Stimulated activated CD4-positive, alpha-beta T cell treated with anti-CD3 and anti-CD28 coated beads, TNF-alpha, amount 100 ng/mL, for 4 hours (primary cell): ENCODE data around the gene TMEM233.

Source experiments
- DNase-seq, 3 experiments: peaks; one replicate each; pipeline ENCODE4 v3.0.0-alpha.2; 2020; ENCODE audit warnings: low read depth in 3 of 3

TMEM233 gene

GRCh38 chr12:119593578-119594398 is at the start of gene TMEM233:
TSS of gene TMEM233 (plus strand) at chr12:119593774. CDS start at chr12:119593849, 75 bp downstream.
- no peak for DNase-seq

DNA sequence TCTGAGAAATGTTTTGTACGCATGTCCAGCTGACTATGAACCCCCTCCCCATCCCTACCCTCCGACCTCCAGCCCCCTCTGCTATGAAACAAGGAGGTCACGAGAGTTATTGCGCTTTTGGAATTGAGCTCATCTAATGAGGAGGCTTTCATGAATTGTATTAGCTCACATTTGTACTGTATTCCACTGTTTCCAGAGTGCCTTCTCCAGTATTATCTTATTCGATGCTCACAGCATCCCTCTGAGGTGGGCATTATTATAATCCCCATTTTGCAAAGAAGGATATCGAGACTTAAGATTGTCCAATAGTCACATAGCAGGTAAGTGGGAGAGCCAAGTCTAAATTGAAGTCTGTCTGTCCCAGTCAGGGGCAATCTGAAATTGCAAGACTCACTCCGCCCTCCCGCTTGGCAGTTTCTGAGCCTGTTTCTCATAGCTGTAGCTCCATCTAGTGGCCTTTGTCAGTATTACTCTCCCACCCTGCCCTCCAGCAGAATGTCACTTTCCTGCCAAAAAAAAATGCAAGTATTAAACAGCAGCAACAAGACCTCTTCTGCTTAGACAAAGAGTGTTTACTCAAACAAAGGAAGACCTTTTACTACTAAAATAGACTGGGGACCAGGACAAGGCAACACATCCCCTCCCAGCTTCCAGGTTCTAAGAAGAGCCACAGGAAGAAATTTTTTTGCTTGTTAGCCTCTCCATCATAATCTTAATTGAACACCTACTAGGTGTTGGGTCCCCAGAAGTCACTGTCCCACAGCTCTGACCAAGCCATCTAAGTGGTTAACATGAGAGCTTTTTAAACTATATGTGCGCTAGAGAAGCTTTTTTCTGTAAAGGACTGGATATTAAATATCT is 48.6 kb upstream of the TMEM233 start:
- peak; percentile 1 to 17 (median 7) for DNase-seq

- DNase-seq: no peak
Observed at GRCh38 chr12:119546340-119546739, 47.2 kb upstream of the TMEM233 start.

DNA sequence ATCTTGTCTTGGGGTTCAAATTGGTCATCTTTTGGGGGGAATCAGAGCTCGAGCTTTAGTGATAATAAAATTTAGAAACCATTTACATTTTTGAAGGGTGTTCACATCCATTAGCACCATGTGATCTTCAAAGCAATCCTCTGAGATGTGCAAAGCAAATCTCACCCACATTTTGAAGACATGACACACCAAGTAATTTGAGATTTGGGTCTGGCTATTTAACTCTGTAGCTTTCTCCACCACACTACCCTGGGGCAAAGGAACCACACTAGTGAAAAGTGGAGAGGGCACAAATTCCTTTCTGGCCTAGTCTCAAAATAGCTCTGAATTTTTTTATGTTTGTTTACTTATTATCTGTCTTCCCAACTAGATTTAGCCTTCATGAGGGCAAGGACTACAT is 46.6 kb upstream of the TMEM233 start:
- no peak for DNase-seq

DNA sequence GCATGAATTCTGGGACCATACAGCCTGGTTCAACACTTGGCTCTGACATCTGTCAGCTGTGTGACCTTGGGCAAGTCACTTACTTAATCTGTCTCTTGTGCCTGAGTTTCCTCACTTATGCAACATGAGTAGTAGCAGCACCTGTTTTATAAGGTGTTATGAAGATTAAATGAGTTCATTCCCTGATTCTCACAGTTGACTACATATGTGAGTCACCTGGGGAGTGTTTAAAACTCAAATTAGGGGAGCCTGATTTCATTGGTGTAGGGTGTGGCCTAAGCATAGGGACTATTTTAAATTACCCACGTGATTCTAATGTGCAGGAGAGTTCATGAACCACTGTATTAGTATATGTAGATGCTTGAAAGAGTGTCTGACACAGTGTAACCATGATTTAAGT is 36.7 kb upstream of the TMEM233 start:
- DNase-seq: no peak

DNA sequence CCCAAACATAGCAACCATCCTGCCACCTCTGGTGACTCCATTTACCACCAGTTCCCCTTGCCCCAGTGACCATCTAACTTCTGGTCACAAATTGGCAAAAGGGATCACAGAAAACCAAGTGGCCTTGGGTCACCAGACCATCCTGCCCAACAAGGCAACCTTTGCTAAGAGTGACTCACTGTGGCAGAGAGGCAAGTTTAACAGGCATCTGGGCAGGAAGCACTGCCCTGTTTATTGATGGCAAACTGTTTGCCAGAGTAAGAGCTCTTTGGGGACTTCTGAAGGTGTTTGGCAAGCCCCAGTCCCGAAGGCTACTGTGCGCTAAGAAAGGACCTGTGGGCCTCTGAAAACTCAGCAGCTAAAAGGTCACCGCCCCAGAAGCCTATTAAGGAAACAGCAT is 28.2 kb upstream of the TMEM233 start:
- no peak for DNase-seq

DNA sequence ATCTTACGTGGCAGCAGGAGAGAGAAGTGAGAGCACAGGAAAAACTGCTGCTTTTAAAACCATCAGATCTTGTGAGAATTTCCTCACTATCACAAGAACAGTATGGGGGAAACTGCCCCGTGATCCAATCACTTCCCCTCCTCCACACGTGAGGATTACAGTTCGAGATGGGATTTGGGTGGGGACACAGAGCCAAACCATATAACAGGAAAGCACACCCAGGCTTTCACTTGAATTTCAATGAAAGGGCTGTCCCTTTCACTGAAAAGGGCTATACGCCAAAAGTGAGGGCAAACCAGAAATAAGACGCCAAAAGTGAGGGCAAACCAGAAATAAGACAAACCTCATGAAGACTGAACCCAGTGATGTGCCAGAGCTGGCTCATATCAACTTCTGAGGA is 22.8 kb upstream of the TMEM233 start:
- no peak for DNase-seq

DNA sequence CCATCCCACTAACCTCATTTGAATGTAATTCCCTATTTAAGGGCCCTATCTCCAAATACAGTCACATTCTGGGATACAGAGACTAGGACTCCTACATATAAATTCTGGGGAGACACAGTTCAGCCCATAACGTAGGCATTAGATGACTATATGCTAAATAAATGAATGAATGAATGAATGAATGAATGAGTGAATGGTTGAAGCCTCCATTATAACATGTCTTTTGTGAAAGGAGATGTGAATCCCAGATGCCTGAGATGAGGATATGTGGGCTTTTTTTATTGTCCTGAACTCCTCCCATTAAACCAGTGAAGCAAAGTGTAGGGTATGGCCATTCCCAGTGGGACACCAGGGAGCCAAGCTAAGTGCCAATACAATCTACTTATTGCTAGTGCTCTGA is 20.5 kb upstream of the TMEM233 start:
- no peak for DNase-seq

DNA sequence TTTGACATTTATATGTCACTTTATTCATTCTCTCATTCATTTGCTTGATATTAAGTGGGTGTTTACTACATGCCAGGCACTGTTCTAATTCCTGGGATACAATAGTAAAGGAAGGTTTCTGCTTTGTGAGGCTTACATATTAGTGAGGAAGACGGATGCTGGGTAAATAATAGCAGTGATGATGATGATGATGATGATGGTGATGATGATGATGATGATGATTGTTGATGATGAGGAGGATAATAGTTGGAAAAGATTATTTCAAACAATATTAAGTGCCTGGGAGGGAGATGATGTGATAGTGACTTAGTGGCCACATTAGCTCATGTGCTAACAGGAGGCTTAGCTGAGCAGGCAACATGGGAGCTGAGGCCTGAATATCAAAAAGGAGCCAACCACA is 19.3 kb upstream of the TMEM233 start:
- DNase-seq: no peak

- no peak for DNase-seq
Observed at GRCh38 chr12:119576118-119576810, 17.3 kb upstream of the TMEM233 start.

DNA sequence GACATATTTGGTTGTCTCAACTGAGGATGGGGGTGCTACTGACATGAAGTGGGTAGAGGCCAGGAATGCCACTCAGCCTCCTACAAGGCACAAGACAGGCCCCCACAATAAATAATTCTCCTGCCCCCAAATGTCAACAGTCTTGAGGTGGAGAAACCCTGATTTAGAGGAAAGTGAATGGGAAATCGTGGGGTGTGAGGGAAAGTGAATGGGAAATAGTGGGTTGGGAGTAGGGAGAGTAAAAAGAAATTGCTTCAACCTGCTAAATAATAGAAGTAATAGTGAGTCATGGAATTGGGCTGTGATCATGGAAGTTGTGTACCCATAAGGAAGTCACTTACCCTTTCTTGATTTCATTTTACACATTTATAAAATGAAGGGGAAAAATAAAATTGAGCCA is 16.7 kb upstream of the TMEM233 start:
- DNase-seq: no peak

GRCh38 chr12:119578112-119578511 is 15.5 kb upstream of the TMEM233 start:
- DNase-seq: no peak

- DNase-seq: no peak
Observed at GRCh38 chr12:119589097-119589496, 4.5 kb upstream of the TMEM233 start.

- DNase-seq: no peak
Observed at GRCh38 chr12:119589634-119590033, 3.9 kb upstream of the TMEM233 start.

DNA sequence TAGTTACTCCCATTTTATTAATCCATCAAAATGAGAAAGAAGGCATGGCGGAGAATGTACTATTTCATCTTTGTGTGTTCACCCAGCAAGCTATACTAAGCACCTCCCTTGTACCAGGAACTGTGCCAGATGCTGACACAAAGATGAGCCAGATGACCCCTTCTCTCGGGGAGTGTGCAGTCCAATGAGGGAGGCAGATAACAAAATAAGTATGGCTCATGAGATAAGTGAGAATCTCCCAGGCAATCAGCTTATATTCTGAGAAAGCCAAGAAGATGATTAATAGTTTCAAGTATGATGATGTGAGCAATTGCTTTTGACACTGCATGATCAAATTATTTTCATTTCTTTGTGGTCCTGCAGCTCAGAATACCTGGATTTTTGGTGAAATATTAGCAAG is 1.3 kb upstream of the TMEM233 start:
- no peak for DNase-seq

DNA sequence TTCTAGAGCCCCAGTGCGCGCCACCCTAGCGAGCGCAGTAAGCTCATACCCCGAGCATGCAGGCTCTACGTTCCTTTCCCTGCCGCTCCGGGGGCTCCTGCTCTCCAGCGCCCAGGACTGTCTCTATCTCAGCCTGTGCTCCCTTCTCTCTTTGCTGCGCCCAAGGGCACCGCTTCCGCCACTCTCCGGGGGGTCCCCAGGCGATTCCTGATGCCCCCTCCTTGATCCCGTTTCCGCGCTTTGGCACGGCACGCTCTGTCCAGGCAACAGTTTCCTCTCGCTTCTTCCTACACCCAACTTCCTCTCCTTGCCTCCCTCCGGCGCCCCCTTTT is 791 bp downstream of the TMEM233 start:
- DNase-seq: no peak

DNA sequence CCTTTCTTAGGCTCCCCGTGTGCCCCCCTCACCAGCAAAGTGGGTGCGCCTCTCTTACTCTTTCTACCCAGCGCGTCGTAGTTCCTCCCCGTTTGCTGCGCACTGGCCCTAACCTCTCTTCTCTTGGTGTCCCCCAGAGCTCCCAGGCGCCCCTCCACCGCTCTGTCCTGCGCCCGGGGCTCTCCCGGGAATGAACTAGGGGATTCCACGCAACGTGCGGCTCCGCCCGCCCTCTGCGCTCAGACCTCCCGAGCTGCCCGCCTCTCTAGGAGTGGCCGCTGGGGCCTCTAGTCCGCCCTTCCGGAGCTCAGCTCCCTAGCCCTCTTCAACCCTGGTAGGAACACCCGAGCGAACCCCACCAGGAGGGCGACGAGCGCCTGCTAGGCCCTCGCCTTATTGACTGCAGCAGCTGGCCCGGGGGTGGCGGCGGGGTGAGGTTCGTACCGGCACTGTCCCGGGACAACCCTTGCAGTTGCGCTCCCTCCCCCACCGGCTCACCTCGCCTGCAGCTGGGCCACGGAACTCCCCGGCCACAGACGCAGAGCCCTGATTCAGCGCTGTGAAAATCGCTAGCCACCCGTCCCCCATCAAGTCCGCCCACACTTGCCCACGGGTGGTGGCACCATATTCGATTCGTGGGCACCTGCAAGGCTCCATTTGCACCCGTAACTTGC is 1.3 kb downstream of the TMEM233 start:
- DNase-seq: no peak

DNA sequence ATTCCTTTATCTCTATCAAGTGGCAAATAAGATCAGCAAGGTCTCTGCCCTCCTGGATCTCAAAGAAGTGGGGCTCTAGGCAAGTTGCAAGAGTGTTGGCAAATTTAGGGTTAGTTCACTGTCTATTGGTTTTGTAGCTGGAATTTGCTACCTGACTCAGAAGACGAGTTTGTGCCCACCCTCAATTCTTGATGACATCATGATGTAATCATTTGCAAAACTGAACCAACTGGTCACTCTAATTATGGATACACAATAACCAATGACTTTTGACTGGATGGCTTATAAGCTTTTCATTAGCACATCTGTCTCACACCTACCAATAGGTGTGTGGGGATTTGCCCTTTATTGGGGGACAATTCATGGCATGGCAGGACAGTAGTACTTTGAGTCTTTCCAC is 4.6 kb downstream of the TMEM233 start:
- no peak for DNase-seq

DNA sequence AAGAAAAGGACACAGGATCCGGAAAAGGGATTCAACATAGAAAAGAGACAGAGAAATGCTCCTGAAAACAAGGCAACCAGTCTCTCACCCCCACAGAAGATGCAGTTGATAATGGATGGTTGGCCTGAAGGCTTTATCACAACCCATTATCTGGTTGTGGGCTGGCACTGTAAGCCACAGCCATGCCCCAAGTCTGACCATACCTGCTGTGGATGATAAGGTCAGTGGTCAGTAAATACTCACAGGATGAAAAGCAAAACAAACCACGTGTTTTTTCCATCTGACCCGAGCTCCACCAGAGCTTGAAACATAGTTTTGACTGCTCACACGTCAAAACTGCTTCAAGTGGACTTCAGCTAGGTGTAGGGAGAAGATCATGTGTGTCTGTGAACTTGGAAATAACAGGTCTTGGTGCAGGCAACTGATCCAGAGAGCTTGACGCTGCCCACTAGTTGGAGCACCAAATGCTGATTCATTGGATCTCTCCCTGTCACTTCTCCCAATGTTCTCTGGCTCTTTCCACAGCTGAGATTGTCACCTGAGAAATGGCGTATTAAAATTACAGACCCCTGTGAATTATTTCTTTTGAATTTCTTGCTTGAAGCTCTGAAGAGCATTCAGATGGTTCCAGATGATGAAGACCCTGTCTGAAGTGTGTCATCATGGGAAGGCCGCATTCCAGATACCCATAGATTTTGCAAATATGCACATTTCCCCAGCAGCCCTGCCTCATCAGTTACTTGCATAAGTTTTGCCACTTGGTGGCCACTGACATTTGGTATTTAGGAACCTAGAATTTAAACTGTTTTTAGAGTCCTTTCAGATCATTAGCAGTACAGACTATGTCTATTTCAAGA is 8.5 kb downstream of the TMEM233 start:
- DNase-seq: no peak

- no peak for DNase-seq
Observed at GRCh38 chr12:119602734-119603094, 9.1 kb downstream of the TMEM233 start.

DNA sequence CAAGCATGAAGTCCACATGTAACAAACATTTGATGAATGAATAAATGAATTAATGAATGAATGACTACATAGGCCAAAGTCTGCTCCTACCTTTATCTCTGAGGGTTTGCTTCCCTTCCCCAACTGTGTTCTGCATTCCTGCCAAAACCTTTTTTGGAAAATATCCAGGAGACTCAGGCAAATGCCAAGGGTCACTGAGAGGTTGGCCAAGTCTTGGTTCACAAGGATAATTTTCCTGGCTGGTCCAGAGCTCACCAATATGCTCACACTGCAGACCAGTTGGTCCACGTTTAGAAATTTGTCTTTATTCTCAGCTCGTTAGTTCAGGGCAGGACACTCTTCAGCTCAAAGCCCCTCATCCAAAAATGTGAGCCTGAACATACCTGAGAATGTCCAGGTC is 10.2 kb downstream of the TMEM233 start:
- DNase-seq: no peak
